NCI-H146 treated with DMSO at 0.1 percent for 48 hours (cell line): ENCODE results near the gene PSMC3.

Experiments used
- DNase-seq: peaks from one replicate; lab custom pipeline; 2025; ENCODE audit not compliant: unreplicated experiment; lab: John Stamatoyannopoulos, UW

The PSMC3 gene

GRCh38 chr11:47413908-47414684 lies 12.1 kb downstream of the PSMC3 start:
- DNase-seq, result no peak

GRCh38 chr11:47413351-47413750 lies 12.9 kb downstream of the PSMC3 start:
- DNase-seq, result no peak

GRCh38 chr11:47411884-47412746 lies 14.1 kb downstream of the PSMC3 start:
- DNase-seq, result no peak

GRCh38 chr11:47410370-47411264 lies 15.6 kb downstream of the PSMC3 start:
- DNase-seq, result no peak

GRCh38 chr11:47409440-47410369 lies 16.5 kb downstream of the PSMC3 start:
- no peak for DNase-seq

- peak; percentile 13 for DNase-seq
Measured at GRCh38 chr11:47408598-47409439, 17.4 kb downstream of the PSMC3 start.

- peak; percentile 80 for DNase-seq
Measured at GRCh38 chr11:47407746-47408590, 18.3 kb downstream of the PSMC3 start, which contains the start of gene SLC39A13. SLC39A13 (plus strand) TSS chr11:47408590; CDS start chr11:47410095, 1,505 bp downstream.

- no peak for DNase-seq
Measured at GRCh38 chr11:47406896-47407745, 19.1 kb downstream of the PSMC3 start.

- DNase-seq, result no peak
Measured at GRCh38 chr11:47403571-47403970, 22.7 kb downstream of the PSMC3 start.

GRCh38 chr11:47403135-47403534 lies 23.1 kb downstream of the PSMC3 start:
- no peak for DNase-seq

- peak; percentile 3 for DNase-seq
Measured at GRCh38 chr11:47400768-47401279, 25.4 kb downstream of the PSMC3 start.

GRCh38 chr11:47399860-47400767 lies 26.1 kb downstream of the PSMC3 start:
- DNase-seq, result peak; percentile 3

GRCh38 chr11:47398551-47398950 lies 27.7 kb downstream of the PSMC3 start:
- no peak for DNase-seq

GRCh38 chr11:47398011-47398410 lies 28.2 kb downstream of the PSMC3 start:
- no peak for DNase-seq

GRCh38 chr11:47396049-47396320 lies 30.3 kb downstream of the PSMC3 start:
- no peak for DNase-seq
